LoVo (cell line): ENCODE data around the gene ZBTB16.

Experiments used
- DNase-seq: peaks from one replicate; pipeline ENCODE4 v3.0.0-alpha.2; 2016; ENCODE audit warnings: low spot score

ZBTB16 gene

GRCh38 chr11:114243461-114244372 lies 184.2 kb downstream of the ZBTB16 start:
- DNase-seq: no peak

- no peak for DNase-seq
Measured at GRCh38 chr11:114244726-114245394, 185.3 kb downstream of the ZBTB16 start.

- no peak for DNase-seq
Measured at GRCh38 chr11:114246321-114247069, 187.0 kb downstream of the ZBTB16 start.

- DNase-seq: no peak
Measured at GRCh38 chr11:114247070-114247789, 187.7 kb downstream of the ZBTB16 start.

- no peak for DNase-seq
Measured at GRCh38 chr11:114250180-114250579, 190.7 kb downstream of the ZBTB16 start.

- no peak for DNase-seq
Measured at GRCh38 chr11:114250993-114251814, 191.7 kb downstream of the ZBTB16 start.

- DNase-seq: no peak
Measured at GRCh38 chr11:114251815-114252337, 192.4 kb downstream of the ZBTB16 start.

GRCh38 chr11:114252767-114253166 lies 193.3 kb downstream of the ZBTB16 start:
- no peak for DNase-seq

- no peak for DNase-seq
Measured at GRCh38 chr11:114253771-114254170, 194.3 kb downstream of the ZBTB16 start.

- DNase-seq: no peak
Measured at GRCh38 chr11:114254571-114255146, 195.1 kb downstream of the ZBTB16 start.

- DNase-seq: no peak
Measured at GRCh38 chr11:114255289-114255688, 195.8 kb downstream of the ZBTB16 start.

- DNase-seq: no peak
Measured at GRCh38 chr11:114256176-114256966, 196.9 kb downstream of the ZBTB16 start.

GRCh38 chr11:114256967-114257286 lies 197.4 kb downstream of the ZBTB16 start:
- no peak for DNase-seq

- DNase-seq: no peak
Measured at GRCh38 chr11:114257621-114258558, 198.4 kb downstream of the ZBTB16 start.

- DNase-seq: no peak
Measured at GRCh38 chr11:114258696-114259095, 199.2 kb downstream of the ZBTB16 start.

- DNase-seq: no peak
Measured at GRCh38 chr11:114259124-114259526, 199.6 kb downstream of the ZBTB16 start.

- DNase-seq: no peak
Measured at GRCh38 chr11:114259551-114259983, 200.1 kb downstream of the ZBTB16 start.

GRCh38 chr11:114260077-114260476 lies 200.6 kb downstream of the ZBTB16 start:
- DNase-seq: no peak
